Gastrocnemius medialis (tissue), 4 donors: ENCODE measurements around the gene SREK1. TPM values are rescaled to one million over a fixed set of nuclear protein-coding genes. Genes with fewer than 3 reads are reported as not detected.

Source experiments
- ATAC-seq, 2 donors: fragments of 150-250 bp; one replicate each; pipeline ENCODE4 v1.9.1; 2016
- DNase-seq, 2 donors: peaks; one replicate each; pipeline ENCODE4 v3.0.0-alpha.2; 2019
- H3K27ac ChIP-seq, 4 donors: fragments of 200-600 bp; sonication (generic); 1 replicate in 1 of 4; 2 replicates in 3 of 4; pipeline ENCODE4 v1.5.1; 2016 to 2018; ENCODE audit warnings: mild to moderate bottlenecking in 2 of 4, moderate library complexity in 1 of 4
- H3K27me3 ChIP-seq, 3 donors: fragments of 200-600 bp; sonication (generic) in 2 of 3; 1 replicate in 1 of 3; 2 replicates in 2 of 3; pipeline versions ENCODE4 v1.5.1 to v1.6.0; 2016 to 2019; ENCODE audit warnings: mild to moderate bottlenecking in 1 of 3, moderate library complexity in 1 of 3
- H3K36me3 ChIP-seq, 2 donors: fragments of 200-600 bp; sonication (generic) in 1 of 2; one replicate each; pipeline ENCODE4 v1.5.1; 2017 to 2018
- H3K4me1 ChIP-seq, 2 donors: fragments of 200-600 bp; sonication (generic) in 1 of 2; one replicate each; pipeline ENCODE4 v1.5.1; 2016 to 2017; ENCODE audit warnings: mild to moderate bottlenecking in 2 of 2
- H3K4me3 ChIP-seq, 4 donors: fragments of 200-600 bp; sonication (generic) in 3 of 4; 1 replicate in 1 of 4; 2 replicates in 3 of 4; pipeline ENCODE4 v1.5.1; 2016 to 2019; ENCODE audit warnings: mild to moderate bottlenecking in 2 of 4
- H3K9me3 ChIP-seq, 3 donors: fragments of 200-600 bp; sonication (generic) in 2 of 3; 1 replicate in 1 of 3; 2 replicates in 2 of 3; pipeline ENCODE4 v1.5.1; 2016 to 2019
- POLR2A ChIP-seq, 2 donors: fragments of 450-650 bp; IDR thresholded peaks; one replicate each; pipeline ENCODE4 v1.6.1; 2017; ENCODE audit warnings: antibody characterized with exemption in 2 of 2, mild to moderate bottlenecking in 2 of 2, moderate library complexity in 2 of 2
- in situ Hi-C, 4 donors: fragments of 200-750 bp; cut with MboI; loops; one replicate each; pipeline versions ENCODE4 v1.15.0 to v1.8.0; 2017; ENCODE audit warnings: low sequenced_read_pairs in 4 of 4
- intact Hi-C: fragments of 100-400 bp; cut with DNase I; formaldehyde crosslinking; loops from one replicate; pipeline ENCODE4 v1.15.1; 2023; ENCODE audit warnings: low total_unique reads
- total RNA-seq, 4 donors: library from RNA; depleted of rRNA; stranded (reverse); fragments of >200 nt; gene quantifications; one replicate each; pipeline versions ENCODE4 v1.1.0 to v1.2.3, GENCODE V29; 2016
- TF ChIP-seq, protein P1 (sequence below), 5 experiments: fragments of 450-650 bp in 3 of 5; fragments of 200-600 bp in 2 of 5; sonication (generic) in 2 of 5; IDR thresholded peaks in 4 of 5; conservative IDR thresholded peaks in 1 of 5; 1 replicate in 4 of 5; 2 replicates in 1 of 5; pipeline ENCODE4 v1.5.1; 2016 to 2019; ENCODE audit warnings: antibody characterized with exemption in 5 of 5, mild to moderate bottlenecking in 3 of 5, moderate library complexity in 3 of 5

SREK1 gene
- total RNA-seq, 4 donors from 2014 or later = 10.4 to 61.1 (median 12.3) TPM

DNA sequence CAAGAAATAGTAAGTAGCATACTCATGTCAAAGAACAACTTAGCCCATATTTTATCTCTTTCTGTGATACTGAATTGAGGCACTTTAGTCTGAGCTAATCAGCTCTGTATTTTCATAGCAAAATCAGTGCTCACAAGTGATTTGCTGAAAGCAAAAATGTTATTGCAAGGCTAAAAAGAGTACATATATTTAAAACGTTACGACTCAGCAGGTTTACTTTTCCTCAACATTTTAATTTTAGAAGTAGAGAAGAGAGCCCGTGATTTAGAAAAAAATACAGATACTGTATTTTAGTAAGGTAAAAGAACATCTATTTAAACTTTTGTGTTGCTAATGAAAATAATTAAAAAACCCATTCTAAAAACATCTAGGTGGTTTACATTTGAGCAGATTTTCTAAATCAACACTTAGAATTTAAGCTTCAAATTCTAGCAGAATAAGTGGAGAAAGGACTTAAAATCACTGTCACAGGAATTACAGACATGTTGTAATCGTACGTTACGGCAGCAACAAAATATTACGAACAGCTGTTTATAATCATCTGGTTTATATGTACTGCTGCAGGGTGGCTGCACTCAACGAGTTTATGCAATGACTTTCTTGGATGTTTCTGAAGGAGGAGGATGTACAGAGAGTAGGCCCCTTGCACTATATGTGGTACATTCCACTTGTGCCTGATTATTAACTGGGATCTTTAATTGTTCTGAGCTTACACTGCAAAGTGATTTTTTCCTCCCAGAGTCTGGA, 20.1 kb downstream of the SREK1 start:
- H3K27me3 ChIP-seq = no peaks in the 10 kb centered on the region
- in situ Hi-C loops (loop anchor here in 2 of 4 donors (25.0 kb wide), 1 partner anchor 552 kb away; the partner anchor contains the start of gene TRIM23 (in 2 of the 2)), intact Hi-C loops (no loop called here)
- H3K27ac ChIP-seq = no peak overlapping the region
- no peak overlapping the region for H3K4me3 ChIP-seq
- TF ChIP-seq, protein P1, sequence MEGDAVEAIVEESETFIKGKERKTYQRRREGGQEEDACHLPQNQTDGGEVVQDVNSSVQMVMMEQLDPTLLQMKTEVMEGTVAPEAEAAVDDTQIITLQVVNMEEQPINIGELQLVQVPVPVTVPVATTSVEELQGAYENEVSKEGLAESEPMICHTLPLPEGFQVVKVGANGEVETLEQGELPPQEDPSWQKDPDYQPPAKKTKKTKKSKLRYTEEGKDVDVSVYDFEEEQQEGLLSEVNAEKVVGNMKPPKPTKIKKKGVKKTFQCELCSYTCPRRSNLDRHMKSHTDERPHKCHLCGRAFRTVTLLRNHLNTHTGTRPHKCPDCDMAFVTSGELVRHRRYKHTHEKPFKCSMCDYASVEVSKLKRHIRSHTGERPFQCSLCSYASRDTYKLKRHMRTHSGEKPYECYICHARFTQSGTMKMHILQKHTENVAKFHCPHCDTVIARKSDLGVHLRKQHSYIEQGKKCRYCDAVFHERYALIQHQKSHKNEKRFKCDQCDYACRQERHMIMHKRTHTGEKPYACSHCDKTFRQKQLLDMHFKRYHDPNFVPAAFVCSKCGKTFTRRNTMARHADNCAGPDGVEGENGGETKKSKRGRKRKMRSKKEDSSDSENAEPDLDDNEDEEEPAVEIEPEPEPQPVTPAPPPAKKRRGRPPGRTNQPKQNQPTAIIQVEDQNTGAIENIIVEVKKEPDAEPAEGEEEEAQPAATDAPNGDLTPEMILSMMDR (IDR thresholded peaks at IDR 0.05 in 4 of 5, conservative IDR thresholded peaks at IDR 0.05 in 1 of 5) = no peak
- no peak for TF ChIP-seq POLR2A (IDR thresholded peaks at IDR 0.05)
- no peaks in the 10 kb centered on the region for H3K9me3 ChIP-seq
- ATAC-seq (no peak), DNase-seq (no peak)
- peaks cover 3 to 77% of the 10 kb centered on the region in 2 donors for H3K36me3 ChIP-seq
- no peaks in the 10 kb centered on the region for H3K4me1 ChIP-seq

DNA sequence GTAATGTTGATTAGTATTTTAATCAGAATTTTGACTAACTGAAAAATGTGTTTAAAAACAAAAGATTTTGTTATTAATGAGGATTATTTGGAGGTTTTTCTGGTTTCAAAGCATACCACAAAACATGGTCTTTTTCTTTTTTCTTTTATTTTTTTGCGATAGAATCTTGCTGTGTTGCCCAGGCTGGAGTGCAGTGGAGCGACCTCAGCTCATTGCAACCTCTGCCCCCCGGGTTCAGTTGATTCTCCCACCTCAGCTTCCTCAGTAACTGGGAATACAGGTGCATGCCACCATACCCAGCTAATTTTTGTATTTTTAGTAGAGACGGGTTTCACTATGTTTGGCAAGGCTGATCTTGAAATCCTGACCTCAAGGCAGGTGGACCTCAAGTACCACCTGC, 24.1 kb downstream of the SREK1 start:
- in situ Hi-C loops (loop anchor here in 2 of 4 donors (25.0 kb wide), 1 partner anchor 556 kb away; the partner anchor contains the start of gene TRIM23 (in 2 of the 2)), intact Hi-C loops (no loop called here)
- ATAC-seq (no peak), DNase-seq (no peak)
- Histone ChIP-seq H3K27me3 (no peaks in the 10 kb centered on the region), H3K9me3 (no peaks in the 10 kb centered on the region), H3K4me1 (no peaks in the 10 kb centered on the region), H3K36me3 (peaks cover 3 to 62% of the 10 kb centered on the region in 2 donors), H3K4me3 (no peak overlapping the region), H3K27ac (no peak overlapping the region)
- TF ChIP-seq, protein P1 (IDR thresholded peaks at IDR 0.05 in 4 of 5, conservative IDR thresholded peaks at IDR 0.05 in 1 of 5) = no peak
- no peak for TF ChIP-seq POLR2A (IDR thresholded peaks at IDR 0.05)

DNA sequence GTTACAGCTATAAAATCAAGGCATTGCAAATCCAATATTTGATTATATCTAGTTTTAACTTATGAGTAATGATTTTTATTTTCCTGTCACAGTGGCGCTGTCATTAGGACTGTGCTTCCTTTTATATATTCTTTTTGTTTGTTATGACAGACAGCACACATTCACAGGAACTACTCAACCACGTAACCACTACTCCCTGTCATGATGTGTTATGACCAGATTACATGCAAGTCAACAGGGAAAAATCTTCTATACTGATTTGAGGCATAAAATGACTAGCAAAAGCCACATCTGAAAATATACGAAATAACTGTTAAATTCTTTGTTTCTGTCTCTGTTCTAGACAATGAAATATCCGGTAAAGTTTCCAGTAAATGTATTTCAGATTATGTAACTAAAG, 25.4 kb downstream of the SREK1 start:
- intact Hi-C loops (no loop called here), in situ Hi-C loops (loop anchor here in 2 of 4 donors (25.0 kb wide), 1 partner anchor 557 kb away; the partner anchor contains the start of gene TRIM23 (in 2 of the 2))
- TF ChIP-seq POLR2A (IDR thresholded peaks at IDR 0.05) = no peak
- TF ChIP-seq, protein P1 (IDR thresholded peaks at IDR 0.05 in 4 of 5, conservative IDR thresholded peaks at IDR 0.05 in 1 of 5) = no peak
- ATAC-seq (no peak), DNase-seq (no peak)
- no peak overlapping the region for H3K27ac ChIP-seq
- no peak overlapping the region for H3K4me3 ChIP-seq
- no peaks in the 10 kb centered on the region for H3K4me1 ChIP-seq
- H3K27me3 ChIP-seq = no peaks in the 10 kb centered on the region
- peaks cover 0 to 56% of the 10 kb centered on the region in 2 donors for H3K36me3 ChIP-seq
- H3K9me3 ChIP-seq = no peaks in the 10 kb centered on the region

DNA sequence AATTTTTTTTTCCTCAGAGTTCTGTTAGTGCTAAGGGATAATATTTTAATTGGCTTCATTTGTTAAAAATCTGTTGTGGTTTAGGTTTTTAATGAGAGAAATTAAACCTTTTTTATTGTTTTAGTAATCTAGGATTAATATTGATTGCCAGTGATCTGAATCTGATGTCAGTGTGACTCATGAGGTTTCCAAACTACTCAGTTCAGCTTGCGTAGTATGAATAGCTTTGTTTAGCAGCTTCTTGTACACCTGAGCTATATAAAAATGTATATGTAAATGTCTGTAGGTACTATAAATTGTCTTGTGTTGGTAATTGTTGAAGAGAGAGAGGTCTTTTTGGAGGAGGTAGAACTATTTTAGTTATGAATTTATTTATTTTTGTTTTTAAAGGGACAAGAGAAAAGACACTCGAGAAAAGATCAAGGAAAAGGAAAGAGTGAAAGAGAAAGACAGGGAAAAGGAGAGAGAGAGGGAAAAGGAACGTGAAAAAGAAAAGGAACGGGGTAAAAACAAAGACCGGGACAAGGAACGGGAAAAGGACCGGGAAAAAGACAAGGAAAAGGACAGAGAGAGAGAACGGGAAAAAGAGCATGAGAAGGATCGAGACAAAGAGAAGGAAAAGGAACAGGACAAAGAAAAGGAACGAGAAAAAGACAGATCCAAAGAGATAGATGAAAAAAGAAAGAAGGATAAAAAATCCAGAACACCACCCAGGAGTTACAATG, 26.3 kb downstream of the SREK1 start:
- DNase-seq = no peak
- peaks cover 0 to 58% of the 10 kb centered on the region in 2 donors for H3K36me3 ChIP-seq
- no peaks in the 10 kb centered on the region for H3K4me1 ChIP-seq
- TF ChIP-seq POLR2A (IDR thresholded peaks at IDR 0.05) = no peak
- TF ChIP-seq, protein P1 (IDR thresholded peaks at IDR 0.05 in 4 of 5, conservative IDR thresholded peaks at IDR 0.05 in 1 of 5) = no peak
- H3K4me3 ChIP-seq = no peak overlapping the region
- intact Hi-C loops = no loop called here
- no peaks in the 10 kb centered on the region for H3K27me3 ChIP-seq
- in situ Hi-C loops = loop anchor here in 2 of 4 donors (25.0 kb wide), 1 partner anchor 558 kb away; the partner anchor contains the start of gene TRIM23 (in 2 of the 2)
- no peaks in the 10 kb centered on the region for H3K9me3 ChIP-seq
- ATAC-seq = no peak
- H3K27ac ChIP-seq = no peak overlapping the region
